Fibroblast of villous mesenchyme (primary cell): ENCODE measurements around the gene DISP1. TPM values are rescaled to one million over a fixed set of nuclear protein-coding genes. Genes with fewer than 3 reads are reported as not detected.

Experiments
- DNase-seq: peaks from one replicate; pipeline ENCODE4 v3.0.0-alpha.2; 2010; ENCODE audit warnings: low read depth
- H3K4me3 ChIP-seq: 2 replicates; pipeline ENCODE4 v1.5.1; 2011; ENCODE audit warnings: low read depth, mild to moderate bottlenecking, low read length
- CTCF ChIP-seq: IDR thresholded peaks from 2 replicates; pipeline ENCODE4 v1.5.1; 2012; ENCODE audit warnings: low read depth, mild to moderate bottlenecking, low read length; ENCODE audit not compliant: insufficient read depth
- total RNA-seq: library from RNA; depleted of rRNA; stranded (reverse); fragments of >200 nt; gene quantifications from 2 replicates; pipeline ENCODE4 v1.2.3, GENCODE V29; 2012

The DISP1 gene
- total RNA-seq, 1 donor, result 3.5 TPM

GRCh38 chr1:222785529-222785928 lies 29.3 kb upstream of the DISP1 start:
- TF ChIP-seq CTCF, result no peak
- no peak overlapping the region for H3K4me3 ChIP-seq
- DNase-seq, result no peak

GRCh38 chr1:222786121-222786520 lies 28.7 kb upstream of the DISP1 start:
- no peak for DNase-seq
- H3K4me3 ChIP-seq, result no peak overlapping the region
- TF ChIP-seq CTCF, result no peak

- no peak for TF ChIP-seq CTCF
- DNase-seq, result peak; percentile 28
- H3K4me3 ChIP-seq, result no peak overlapping the region
These were observed 27.1 kb upstream of the DISP1 start for GRCh38 chr1:222787729-222788128.

GRCh38 chr1:222788402-222789156 lies 26.3 kb upstream of the DISP1 start:
- no peak for DNase-seq
- TF ChIP-seq CTCF, result no peak

GRCh38 chr1:222790115-222790514 lies 24.7 kb upstream of the DISP1 start:
- H3K4me3 ChIP-seq, result no peak overlapping the region
- TF ChIP-seq CTCF, result no peak
- DNase-seq, result no peak

More at GRCh38 chr1:222788402-222789156, 26.3 kb upstream of the DISP1 start:
- H3K4me3 ChIP-seq, result no peak overlapping the region

GRCh38 chr1:222790520-222790919 lies 24.3 kb upstream of the DISP1 start:
- TF ChIP-seq CTCF, result no peak
- no peak for DNase-seq
- no peak overlapping the region for H3K4me3 ChIP-seq
